ENCODE measurements around the gene TTC7B. TPM values are rescaled to one million over a fixed set of nuclear protein-coding genes. Genes with fewer than 3 reads are reported as not detected.

Gene TTC7B
- polyA plus RNA-seq, 1 donor from 2014 or later: 19.9 TPM

DNA sequence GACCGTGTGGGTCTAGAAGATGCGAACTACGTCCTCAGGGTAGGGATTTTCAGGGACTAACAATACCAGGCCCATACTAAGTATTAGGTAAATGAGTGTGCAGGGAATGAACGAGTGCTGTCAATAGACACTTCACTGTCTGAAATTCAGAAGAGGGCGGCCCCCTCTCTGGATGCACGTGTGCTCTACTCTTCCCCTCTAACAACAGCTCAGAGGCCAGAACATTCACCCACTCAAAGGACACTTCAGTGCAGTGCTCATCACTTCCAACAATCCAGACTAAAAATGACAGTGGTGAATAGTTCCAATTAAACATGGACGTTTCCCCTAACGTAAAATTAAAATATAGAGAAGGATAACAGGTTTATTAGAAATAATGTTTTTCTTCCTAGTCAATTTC, 219.5 kb downstream of the TTC7B start:
- Histone ChIP-seq H4K20me1 (ENCODE audit: insufficient read depth) (no peaks in the 10 kb centered on the region), H3K79me2 (replicated peaks; ENCODE audit: insufficient read depth, low read length) (no peaks in the 10 kb centered on the region), H3K27ac (ENCODE audit: low read length) (no peak overlapping the region)

GRCh38 chr14:90593254-90594040, 222.8 kb downstream of the TTC7B start:
- Histone ChIP-seq H3K79me2 (replicated peaks; ENCODE audit: insufficient read depth, low read length) (no peaks in the 10 kb centered on the region), H3K9me2 (ENCODE audit: insufficient read depth, low read length) (no peaks in the 10 kb centered on the region), H3K36me3 (ENCODE audit: insufficient read depth, low read length) (no peaks in the 10 kb centered on the region), H2AFZ (ENCODE audit: low read depth, low read length) (no peak overlapping the region), H3K27me3 (ENCODE audit: insufficient read depth, low read depth, low read length) (no peaks in the 10 kb centered on the region), H3F3A (ENCODE audit: insufficient read depth, low read length, poor library complexity, severe bottlenecking) (no peaks in the 10 kb centered on the region), H3K4me3 (ENCODE audit: low read length) (no peak overlapping the region), H4K20me1 (ENCODE audit: insufficient read depth) (no peaks in the 10 kb centered on the region), H3K27ac (ENCODE audit: low read length) (no peak overlapping the region), H3K4me2 (ENCODE audit: low read length) (no peak overlapping the region), H3K9ac (ENCODE audit: low read length) (no peak overlapping the region), H3K9me3 (ENCODE audit: low read length) (no peaks in the 10 kb centered on the region)
- no peak for TF ChIP-seq MXI1 (conservative IDR thresholded peaks at IDR 0.05; ENCODE audit: poor library complexity, severe bottlenecking)
- TF ChIP-seq, protein P1, sequence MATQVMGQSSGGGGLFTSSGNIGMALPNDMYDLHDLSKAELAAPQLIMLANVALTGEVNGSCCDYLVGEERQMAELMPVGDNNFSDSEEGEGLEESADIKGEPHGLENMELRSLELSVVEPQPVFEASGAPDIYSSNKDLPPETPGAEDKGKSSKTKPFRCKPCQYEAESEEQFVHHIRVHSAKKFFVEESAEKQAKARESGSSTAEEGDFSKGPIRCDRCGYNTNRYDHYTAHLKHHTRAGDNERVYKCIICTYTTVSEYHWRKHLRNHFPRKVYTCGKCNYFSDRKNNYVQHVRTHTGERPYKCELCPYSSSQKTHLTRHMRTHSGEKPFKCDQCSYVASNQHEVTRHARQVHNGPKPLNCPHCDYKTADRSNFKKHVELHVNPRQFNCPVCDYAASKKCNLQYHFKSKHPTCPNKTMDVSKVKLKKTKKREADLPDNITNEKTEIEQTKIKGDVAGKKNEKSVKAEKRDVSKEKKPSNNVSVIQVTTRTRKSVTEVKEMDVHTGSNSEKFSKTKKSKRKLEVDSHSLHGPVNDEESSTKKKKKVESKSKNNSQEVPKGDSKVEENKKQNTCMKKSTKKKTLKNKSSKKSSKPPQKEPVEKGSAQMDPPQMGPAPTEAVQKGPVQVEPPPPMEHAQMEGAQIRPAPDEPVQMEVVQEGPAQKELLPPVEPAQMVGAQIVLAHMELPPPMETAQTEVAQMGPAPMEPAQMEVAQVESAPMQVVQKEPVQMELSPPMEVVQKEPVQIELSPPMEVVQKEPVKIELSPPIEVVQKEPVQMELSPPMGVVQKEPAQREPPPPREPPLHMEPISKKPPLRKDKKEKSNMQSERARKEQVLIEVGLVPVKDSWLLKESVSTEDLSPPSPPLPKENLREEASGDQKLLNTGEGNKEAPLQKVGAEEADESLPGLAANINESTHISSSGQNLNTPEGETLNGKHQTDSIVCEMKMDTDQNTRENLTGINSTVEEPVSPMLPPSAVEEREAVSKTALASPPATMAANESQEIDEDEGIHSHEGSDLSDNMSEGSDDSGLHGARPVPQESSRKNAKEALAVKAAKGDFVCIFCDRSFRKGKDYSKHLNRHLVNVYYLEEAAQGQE (IDR thresholded peaks at IDR 0.05; ENCODE audit: borderline replicate concordance): no peak
- TF ChIP-seq SMC3 (conservative IDR thresholded peaks at IDR 0.05; ENCODE audit: poor library complexity): no peak
- TF ChIP-seq EZH2 (IDR thresholded peaks at IDR 0.05; ENCODE audit: borderline replicate concordance, insufficient read depth, low read length, poor library complexity, severe bottlenecking): no peak
- TF ChIP-seq TAF1 (IDR thresholded peaks at IDR 0.05; ENCODE audit: low read depth): no peak
- TF ChIP-seq, protein P2, sequence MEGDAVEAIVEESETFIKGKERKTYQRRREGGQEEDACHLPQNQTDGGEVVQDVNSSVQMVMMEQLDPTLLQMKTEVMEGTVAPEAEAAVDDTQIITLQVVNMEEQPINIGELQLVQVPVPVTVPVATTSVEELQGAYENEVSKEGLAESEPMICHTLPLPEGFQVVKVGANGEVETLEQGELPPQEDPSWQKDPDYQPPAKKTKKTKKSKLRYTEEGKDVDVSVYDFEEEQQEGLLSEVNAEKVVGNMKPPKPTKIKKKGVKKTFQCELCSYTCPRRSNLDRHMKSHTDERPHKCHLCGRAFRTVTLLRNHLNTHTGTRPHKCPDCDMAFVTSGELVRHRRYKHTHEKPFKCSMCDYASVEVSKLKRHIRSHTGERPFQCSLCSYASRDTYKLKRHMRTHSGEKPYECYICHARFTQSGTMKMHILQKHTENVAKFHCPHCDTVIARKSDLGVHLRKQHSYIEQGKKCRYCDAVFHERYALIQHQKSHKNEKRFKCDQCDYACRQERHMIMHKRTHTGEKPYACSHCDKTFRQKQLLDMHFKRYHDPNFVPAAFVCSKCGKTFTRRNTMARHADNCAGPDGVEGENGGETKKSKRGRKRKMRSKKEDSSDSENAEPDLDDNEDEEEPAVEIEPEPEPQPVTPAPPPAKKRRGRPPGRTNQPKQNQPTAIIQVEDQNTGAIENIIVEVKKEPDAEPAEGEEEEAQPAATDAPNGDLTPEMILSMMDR (IDR thresholded peaks at IDR 0.05; ENCODE audit: poor library complexity, severe bottlenecking): no peak
- TF ChIP-seq POLR2AphosphoS5 (IDR thresholded peaks at IDR 0.05): no peak
- no peak for TF ChIP-seq RAD21 (conservative IDR thresholded peaks at IDR 0.05)

More for the DNA sequence above, 219.5 kb downstream of the TTC7B start:
- Histone ChIP-seq H3K9ac (ENCODE audit: low read length) (no peak overlapping the region), H3K27me3 (ENCODE audit: insufficient read depth, low read depth, low read length) (no peaks in the 10 kb centered on the region), H2AFZ (ENCODE audit: low read depth, low read length) (no peak overlapping the region), H3K36me3 (ENCODE audit: insufficient read depth, low read length) (no peaks in the 10 kb centered on the region), H3F3A (ENCODE audit: insufficient read depth, low read length, poor library complexity, severe bottlenecking) (no peaks in the 10 kb centered on the region), H3K9me2 (ENCODE audit: insufficient read depth, low read length) (no peaks in the 10 kb centered on the region), H3K9me3 (ENCODE audit: low read length) (no peaks in the 10 kb centered on the region), H3K4me3 (ENCODE audit: low read length) (no peak overlapping the region), H3K4me2 (ENCODE audit: low read length) (no peak overlapping the region)
- TF ChIP-seq, protein P1 (IDR thresholded peaks at IDR 0.05; ENCODE audit: borderline replicate concordance): no peak
- TF ChIP-seq SMC3 (conservative IDR thresholded peaks at IDR 0.05; ENCODE audit: poor library complexity) (no peak), POLR2AphosphoS5 (IDR thresholded peaks at IDR 0.05) (no peak), MXI1 (conservative IDR thresholded peaks at IDR 0.05; ENCODE audit: poor library complexity, severe bottlenecking) (no peak), RAD21 (conservative IDR thresholded peaks at IDR 0.05) (no peak), EZH2 (IDR thresholded peaks at IDR 0.05; ENCODE audit: borderline replicate concordance, insufficient read depth, low read length, poor library complexity, severe bottlenecking) (no peak)
